Central memory CD8-positive, alpha-beta T cell (primary cell): ENCODE results near the gene SEMA3G.

Source experiments
- ATAC-seq: fragments of 150-1000 bp; cut with Tn5 transposase; replicated peaks from 2 replicates; pipeline ENCODE4 v1.10.0; 2022; ENCODE audit warnings: mild to moderate bottlenecking, moderate FRiP score, moderate number of reproducible peaks; ENCODE audit not compliant: poor library complexity, severe bottlenecking; ENCODE audit errors: extremely low read depth
- DNase-seq, 2 donors: peaks; one replicate each; pipeline ENCODE4 v3.0.0; 2021; ENCODE audit warnings: low spot score in 2 of 2
- H3K27ac Mint-ChIP-seq: one replicate; pipeline ENCODE4 v1.8.0; 2022; ENCODE audit warnings: low read depth, mild to moderate bottlenecking, moderate library complexity, mixed read lengths
- H3K27me3 Mint-ChIP-seq: one replicate; pipeline ENCODE4 v1.8.0; 2022; ENCODE audit warnings: mixed read lengths
- H3K36me3 Mint-ChIP-seq: one replicate; pipeline ENCODE4 v1.8.0; 2022; ENCODE audit warnings: mild to moderate bottlenecking, moderate library complexity, mixed read lengths; ENCODE audit not compliant: insufficient read depth
- H3K4me1 Mint-ChIP-seq: one replicate; pipeline ENCODE4 v1.8.0; 2022; ENCODE audit warnings: mixed read lengths
- H3K4me3 Mint-ChIP-seq: one replicate; pipeline ENCODE4 v1.8.0; 2022; ENCODE audit warnings: mild to moderate bottlenecking, moderate library complexity, mixed read lengths
- H3K9me3 Mint-ChIP-seq: one replicate; pipeline ENCODE4 v1.8.0; 2022; ENCODE audit warnings: mixed read lengths

SEMA3G gene

DNA sequence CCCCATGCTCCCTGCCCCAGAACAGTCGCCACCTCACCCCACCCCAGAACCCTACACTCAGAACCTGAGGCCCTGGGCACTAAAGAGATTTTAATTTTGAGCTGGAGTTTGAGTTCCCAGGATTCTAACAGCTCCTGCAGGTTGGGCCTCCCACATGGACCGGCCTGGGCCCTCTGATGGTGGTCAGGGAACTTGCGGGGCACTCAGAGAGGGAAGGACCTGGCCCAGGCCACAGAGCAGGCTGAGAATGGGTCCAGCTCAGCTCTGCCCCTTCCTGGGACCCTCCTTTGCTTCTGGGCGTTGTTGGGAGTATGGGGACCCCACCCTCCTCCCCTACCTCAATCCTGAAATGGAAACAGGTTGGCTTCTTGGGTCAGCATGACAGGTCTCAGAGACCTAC lies 1.1 kb upstream of the SEMA3G start:
- ATAC-seq, result no peak
- H3K27ac Mint-ChIP-seq, result peak overlapping the region; percentile 59

DNA sequence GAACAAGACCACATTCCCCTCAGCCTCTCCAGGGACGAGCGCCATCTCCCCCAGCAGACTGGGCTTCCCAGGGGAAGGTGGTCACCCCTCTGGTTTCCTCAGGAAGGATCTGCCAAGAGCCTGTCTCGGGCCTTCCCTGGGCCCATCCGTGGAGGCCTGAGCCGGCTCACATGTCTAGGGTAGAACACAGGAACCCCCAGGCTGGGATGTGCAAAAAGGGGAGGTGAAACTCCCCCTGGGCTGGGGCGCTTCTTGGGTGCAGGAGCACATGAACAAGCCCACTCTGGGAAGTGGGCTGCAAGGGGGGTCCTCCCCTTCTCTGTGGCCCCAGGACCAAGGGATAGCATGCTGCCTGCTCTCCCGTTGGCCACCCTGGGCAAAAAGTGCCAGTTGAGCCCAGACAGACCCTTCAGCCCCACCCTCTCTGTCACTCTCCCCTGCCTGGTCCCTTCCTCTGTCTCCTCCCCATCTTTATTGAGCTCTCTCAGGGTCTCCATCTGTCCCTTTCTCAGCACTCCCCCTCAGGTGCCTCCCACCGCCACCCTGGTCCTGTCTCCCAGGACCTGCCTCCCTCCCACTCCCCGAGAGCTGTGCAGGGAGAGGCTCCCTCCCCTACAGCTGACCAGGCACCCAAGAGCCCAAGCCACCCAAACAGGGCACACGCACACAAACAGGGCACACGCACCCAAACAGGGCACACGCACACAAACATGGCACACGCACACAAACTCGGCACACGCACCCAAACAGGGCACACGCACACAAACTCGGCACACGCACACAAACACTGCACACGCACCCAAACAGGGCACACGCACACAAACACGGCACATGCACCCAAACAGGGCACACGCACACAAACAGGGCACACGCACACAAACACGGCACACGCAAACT lies 864 bp downstream of the SEMA3G start:
- Mint-ChIP-seq H3K27me3 (no peaks in the 10 kb centered on the region), H3K4me1 (peaks cover 6% of the 10 kb centered on the region), H3K4me3 (no peak overlapping the region), H3K27ac (no peak overlapping the region), H3K9me3 (no peaks in the 10 kb centered on the region), H3K36me3 (peaks cover 3% of the 10 kb centered on the region)
- no peak for ATAC-seq
- no peak for DNase-seq

More for the DNA sequence above, 1.1 kb upstream of the SEMA3G start:
- no peaks in the 10 kb centered on the region for H3K9me3 Mint-ChIP-seq
- H3K27me3 Mint-ChIP-seq, result no peaks in the 10 kb centered on the region
- H3K36me3 Mint-ChIP-seq, result peaks cover 3% of the 10 kb centered on the region
- peaks cover 6% of the 10 kb centered on the region for H3K4me1 Mint-ChIP-seq
- no peak overlapping the region for H3K4me3 Mint-ChIP-seq
- DNase-seq, result no peak

DNA sequence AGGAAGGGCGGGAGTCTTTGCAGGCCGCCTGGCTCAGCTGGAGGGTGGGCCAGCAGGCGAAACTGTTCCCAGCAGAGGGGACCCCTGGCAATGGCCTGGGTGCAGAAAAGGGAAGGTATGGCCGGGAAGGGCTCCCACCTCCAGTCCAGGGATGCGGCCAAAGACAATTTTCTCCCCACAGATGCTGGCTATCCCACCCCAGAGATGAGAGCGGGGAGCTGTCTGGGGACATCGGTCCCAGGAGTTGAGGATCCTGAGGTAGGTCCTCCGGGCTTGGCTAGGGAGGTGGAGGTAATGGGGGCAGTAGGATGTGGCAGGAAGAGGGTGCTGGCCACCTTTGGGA lies 1.7 kb downstream of the SEMA3G start:
- no peaks in the 10 kb centered on the region for H3K9me3 Mint-ChIP-seq
- DNase-seq (no peak), ATAC-seq (no peak)
- peaks cover 3% of the 10 kb centered on the region for H3K36me3 Mint-ChIP-seq
- H3K27me3 Mint-ChIP-seq, result no peaks in the 10 kb centered on the region
- H3K4me3 Mint-ChIP-seq, result no peak overlapping the region
- H3K4me1 Mint-ChIP-seq, result peaks cover 6% of the 10 kb centered on the region
- H3K27ac Mint-ChIP-seq, result no peak overlapping the region

DNA sequence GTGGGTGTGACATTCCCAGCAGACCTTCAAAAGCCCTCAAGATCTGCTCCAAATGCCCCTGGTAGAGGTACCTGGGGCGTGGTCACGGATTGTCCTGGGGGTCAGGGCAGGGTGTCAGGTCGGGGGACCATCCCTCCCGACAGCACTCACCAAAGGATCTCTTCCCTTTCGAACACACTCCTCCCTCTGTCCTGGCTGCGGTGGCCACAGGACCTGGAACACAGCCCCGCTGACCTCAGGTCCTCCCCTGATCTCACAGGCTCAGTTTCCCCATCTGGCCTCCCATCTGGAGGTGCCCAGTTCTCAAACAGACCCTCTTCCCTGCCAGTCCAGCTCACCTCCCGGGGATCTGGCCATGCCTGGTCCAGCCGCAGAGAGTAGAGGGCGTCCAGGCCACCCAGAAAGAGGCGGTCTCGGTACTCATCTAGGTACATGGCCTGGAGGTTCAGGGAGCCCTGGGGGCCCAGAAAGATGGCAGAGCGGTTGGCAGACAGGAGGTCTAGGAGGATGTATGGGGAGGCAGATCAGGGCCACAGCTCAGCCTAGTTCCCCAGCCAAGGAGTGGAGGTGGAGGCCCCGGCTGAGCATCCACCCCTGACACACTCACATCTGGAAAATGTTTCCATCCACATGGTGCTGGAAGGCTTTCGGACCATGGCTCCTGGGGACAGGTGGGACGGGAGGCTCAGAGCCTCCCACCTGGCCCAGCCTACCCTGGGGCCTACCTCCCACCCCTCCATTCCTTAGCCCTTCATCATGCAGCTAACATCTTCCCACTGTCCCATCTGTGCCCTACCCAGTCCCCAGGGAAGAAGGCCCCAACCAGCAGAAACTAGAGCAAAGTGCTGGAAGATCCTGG lies 2.3 kb downstream of the SEMA3G start:
- ATAC-seq (no peak), DNase-seq (no peak)
- Mint-ChIP-seq H3K36me3 (peaks cover 3% of the 10 kb centered on the region), H3K9me3 (no peaks in the 10 kb centered on the region), H3K27me3 (no peaks in the 10 kb centered on the region), H3K27ac (no peak overlapping the region), H3K4me1 (peaks cover 6% of the 10 kb centered on the region), H3K4me3 (no peak overlapping the region)

DNA sequence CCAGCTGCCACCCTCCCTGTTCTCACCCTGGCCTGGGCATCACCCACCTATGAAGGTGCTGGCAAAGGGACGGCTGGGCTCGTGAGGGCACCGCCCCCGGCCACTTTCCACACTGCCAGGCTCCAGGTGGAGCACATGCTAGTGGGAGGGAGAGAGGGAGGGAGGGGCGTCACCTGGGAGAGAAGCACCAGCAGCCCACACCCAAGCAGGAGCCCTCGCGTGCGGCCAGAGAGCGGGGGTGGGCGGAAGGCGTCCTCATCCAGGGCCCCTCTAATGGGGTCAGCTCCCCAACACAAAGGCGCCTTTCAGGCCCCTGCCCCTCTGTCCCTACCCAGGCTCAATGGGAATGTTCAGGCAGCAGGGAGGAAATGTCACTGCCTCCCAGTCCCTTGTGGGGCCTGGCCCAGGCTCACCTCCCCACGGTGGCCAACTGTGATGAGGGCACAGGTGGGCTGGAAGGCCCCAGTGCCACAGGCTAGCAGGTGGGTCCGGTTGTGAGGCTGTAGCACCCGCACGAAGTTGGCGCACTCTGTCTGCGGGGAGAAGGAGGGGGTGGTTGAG lies 3.1 kb downstream of the SEMA3G start:
- Mint-ChIP-seq H3K4me3 (no peak overlapping the region), H3K27me3 (no peaks in the 10 kb centered on the region), H3K27ac (no peak overlapping the region), H3K9me3 (no peaks in the 10 kb centered on the region), H3K36me3 (peaks cover 3% of the 10 kb centered on the region), H3K4me1 (peaks cover under 1% of the 10 kb centered on the region)
- DNase-seq (no peak), ATAC-seq (no peak)

DNA sequence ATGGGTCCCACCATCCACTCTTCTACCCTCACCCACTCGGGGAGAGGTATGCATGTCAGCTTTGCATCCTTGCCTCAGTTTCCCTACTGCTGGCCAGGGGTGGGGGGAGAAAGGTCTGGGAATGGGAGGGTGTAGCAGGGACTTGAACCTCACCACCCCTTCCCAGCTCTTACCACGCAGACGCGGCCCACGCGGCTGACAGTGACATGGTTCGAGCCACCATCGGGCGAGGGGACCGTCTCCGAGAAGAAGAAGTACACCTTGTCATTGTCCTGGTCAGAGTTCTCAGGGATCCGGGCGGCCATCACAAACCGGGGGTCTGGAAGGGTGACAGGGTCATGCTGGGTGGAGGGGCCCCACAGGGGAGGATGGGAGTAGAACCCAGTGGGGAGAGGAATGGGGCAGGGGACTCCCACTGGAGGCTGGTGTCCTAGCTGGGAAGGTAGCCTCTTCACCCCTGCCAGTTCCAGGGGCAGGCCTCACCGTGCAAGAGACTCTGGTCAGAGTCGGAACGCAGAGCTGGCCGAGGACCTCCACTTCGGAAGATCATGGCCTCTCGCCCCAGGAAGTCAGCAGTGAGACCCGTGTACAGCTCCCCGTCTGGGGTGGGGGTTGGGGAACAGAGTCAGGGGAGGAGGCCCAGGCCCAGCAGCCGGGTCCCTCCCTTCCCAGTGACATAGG lies 3.7 kb downstream of the SEMA3G start:
- H3K4me1 Mint-ChIP-seq, result no peaks in the 10 kb centered on the region
- no peak overlapping the region for H3K27ac Mint-ChIP-seq
- no peak for DNase-seq
- H3K27me3 Mint-ChIP-seq, result no peaks in the 10 kb centered on the region
- ATAC-seq, result no peak
- H3K4me3 Mint-ChIP-seq, result no peak overlapping the region
- H3K36me3 Mint-ChIP-seq, result peaks cover 3% of the 10 kb centered on the region
- no peaks in the 10 kb centered on the region for H3K9me3 Mint-ChIP-seq

DNA sequence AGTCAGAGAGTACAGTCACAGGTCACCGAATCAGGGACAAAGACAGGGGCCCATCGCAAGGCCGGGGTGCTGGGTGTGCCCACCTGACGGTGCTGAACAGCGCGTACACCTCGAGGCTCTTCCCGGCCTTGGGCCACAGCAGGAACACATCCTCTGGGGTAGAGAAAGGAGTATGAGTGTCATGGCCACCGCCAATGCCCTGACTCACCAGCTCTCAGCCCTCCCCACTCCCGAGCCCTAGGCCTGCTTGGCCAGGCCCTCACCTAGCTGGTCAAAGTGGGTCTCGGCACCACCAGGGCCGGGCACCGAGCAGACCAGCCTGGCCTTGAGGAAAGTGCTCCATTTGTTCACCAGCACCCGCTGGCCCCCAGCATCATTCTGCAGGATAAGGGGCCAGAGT lies 4.2 kb downstream of the SEMA3G start:
- H3K36me3 Mint-ChIP-seq, result peaks cover 3% of the 10 kb centered on the region
- no peak overlapping the region for H3K27ac Mint-ChIP-seq
- ATAC-seq (no peak), DNase-seq (no peak)
- no peak overlapping the region for H3K4me3 Mint-ChIP-seq
- no peaks in the 10 kb centered on the region for H3K9me3 Mint-ChIP-seq
- H3K27me3 Mint-ChIP-seq, result no peaks in the 10 kb centered on the region
- H3K4me1 Mint-ChIP-seq, result no peaks in the 10 kb centered on the region

DNA sequence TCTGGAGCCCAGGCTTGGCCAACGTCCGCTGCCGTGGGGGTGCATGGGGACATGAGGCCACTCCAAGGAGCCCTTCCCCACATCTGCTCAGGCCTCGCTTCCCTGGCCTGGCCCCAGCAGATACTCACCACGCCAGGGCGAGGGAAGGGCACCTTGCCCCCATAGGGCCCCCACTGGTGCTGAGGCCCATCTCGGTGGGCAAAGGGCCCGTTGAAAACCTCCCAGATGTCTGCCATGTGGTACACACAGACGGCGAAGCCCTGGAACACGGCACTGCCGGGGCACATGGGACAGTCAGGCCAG lies 4.7 kb downstream of the SEMA3G start:
- H3K36me3 Mint-ChIP-seq, result peaks cover 3% of the 10 kb centered on the region
- no peaks in the 10 kb centered on the region for H3K27me3 Mint-ChIP-seq
- H3K9me3 Mint-ChIP-seq, result no peaks in the 10 kb centered on the region
- H3K27ac Mint-ChIP-seq, result no peak overlapping the region
- DNase-seq (no peak), ATAC-seq (no peak)
- no peak overlapping the region for H3K4me3 Mint-ChIP-seq
- no peaks in the 10 kb centered on the region for H3K4me1 Mint-ChIP-seq

DNA sequence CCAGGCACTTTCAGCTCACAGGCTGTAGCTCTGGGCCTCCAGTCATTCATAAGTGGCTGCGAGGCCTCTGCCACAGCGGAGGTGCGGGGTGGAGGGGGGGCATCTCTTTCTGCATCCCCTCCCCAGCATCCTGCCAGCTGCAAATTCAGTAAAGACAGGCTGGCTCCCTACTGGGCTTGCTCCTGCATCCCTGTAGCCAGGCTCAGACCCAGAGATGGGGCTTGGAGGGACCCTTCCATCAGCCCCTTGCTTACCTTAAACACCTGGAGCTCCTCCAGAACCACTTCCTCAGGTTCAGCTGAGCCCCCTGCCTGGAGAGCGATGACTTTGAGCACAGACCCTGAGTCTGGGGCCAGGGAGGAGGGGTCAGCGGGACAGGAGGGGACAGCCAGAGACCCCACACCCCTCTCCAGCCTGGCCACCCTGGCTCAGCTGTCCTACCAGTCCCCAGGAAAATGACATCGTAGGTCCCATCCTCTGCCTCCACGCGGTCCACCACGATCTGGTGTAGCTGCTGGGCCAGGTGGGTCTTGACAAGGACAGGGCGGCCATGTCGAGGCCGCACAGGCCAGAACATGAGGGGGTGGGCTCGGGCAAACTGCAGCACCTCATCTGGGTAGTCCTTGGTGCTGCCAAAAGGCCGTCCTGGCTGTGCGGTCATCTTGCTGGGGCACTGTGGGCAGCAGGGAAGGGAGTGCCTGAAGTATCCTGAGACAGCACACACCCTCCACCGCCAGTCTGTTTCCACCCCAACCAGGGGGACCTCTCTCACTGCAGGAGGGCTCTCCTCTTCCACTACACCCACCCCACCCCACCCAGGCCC lies 5.3 kb downstream of the SEMA3G start:
- no peaks in the 10 kb centered on the region for H3K27me3 Mint-ChIP-seq
- H3K27ac Mint-ChIP-seq, result no peak overlapping the region
- no peaks in the 10 kb centered on the region for H3K9me3 Mint-ChIP-seq
- no peak for DNase-seq
- no peak overlapping the region for H3K4me3 Mint-ChIP-seq
- no peak for ATAC-seq
- H3K36me3 Mint-ChIP-seq, result peaks cover 1% of the 10 kb centered on the region
- H3K4me1 Mint-ChIP-seq, result no peaks in the 10 kb centered on the region

DNA sequence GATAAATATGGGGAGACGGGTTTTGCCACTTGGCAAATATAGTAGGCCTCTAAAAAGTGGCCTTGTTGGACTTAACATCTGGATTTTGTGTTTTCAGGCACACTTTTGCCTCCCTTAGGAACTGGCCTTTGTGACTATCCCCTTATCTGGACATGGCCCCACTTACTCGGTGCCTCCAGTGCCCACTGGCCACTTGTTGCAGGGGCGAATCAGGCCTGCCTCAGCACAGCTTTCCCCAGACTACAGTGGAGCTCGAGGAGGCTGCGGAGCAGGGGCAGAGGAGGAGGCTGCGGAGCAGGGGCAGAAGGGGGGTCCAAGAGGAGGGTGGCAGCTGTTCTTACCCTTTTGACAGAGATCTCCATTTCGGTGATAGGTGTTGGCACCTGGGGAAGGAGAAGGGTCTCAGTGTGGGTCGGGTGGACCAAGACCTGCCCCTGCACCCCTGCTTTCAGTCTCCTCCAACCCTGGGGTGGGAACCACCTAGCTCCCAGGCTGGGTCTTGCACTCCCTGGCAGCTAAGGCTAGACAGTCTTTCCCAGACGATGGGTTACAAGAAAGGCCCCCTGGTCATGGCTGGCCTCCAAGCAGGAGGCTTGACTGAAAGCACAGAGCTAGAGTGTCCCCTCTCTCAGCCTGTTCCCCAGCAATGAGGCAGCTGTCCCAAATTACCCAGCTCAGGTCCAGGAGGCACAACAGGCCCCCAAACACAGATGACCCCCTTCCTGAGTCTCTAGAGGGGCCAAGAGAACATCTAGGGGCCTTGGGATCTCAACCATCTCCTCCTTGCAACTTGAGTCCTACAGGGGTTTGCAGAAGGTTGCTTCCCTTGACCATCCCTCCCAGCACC lies 6.1 kb downstream of the SEMA3G start:
- DNase-seq, result no peak
- Mint-ChIP-seq H3K9me3 (no peaks in the 10 kb centered on the region), H3K36me3 (no peaks in the 10 kb centered on the region), H3K27me3 (no peaks in the 10 kb centered on the region), H3K27ac (no peak overlapping the region), H3K4me3 (no peak overlapping the region), H3K4me1 (no peaks in the 10 kb centered on the region)
- ATAC-seq, result no peak

DNA sequence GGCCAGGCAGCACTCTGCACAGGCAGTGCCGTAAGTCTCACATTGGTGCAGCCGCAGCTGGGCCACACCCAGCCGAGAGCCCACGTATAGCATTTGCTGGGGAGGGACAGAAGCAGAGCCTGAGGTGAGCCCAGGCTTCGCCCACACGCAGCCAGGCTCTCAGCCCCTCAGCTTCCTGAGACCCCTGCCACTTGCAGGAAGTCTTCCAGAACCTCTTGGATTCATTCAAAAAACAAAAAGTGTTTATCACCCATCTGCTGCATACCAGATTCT lies 6.9 kb downstream of the SEMA3G start:
- no peak overlapping the region for H3K27ac Mint-ChIP-seq
- peaks cover 2% of the 10 kb centered on the region for H3K4me1 Mint-ChIP-seq

More for the DNA sequence above, 6.9 kb downstream of the SEMA3G start:
- Mint-ChIP-seq H3K27me3 (no peaks in the 10 kb centered on the region), H3K4me3 (no peak overlapping the region), H3K9me3 (no peaks in the 10 kb centered on the region), H3K36me3 (no peaks in the 10 kb centered on the region)
- no peak for ATAC-seq
- DNase-seq, result no peak
